Measurements from ENCODE around the gene DYTN.

The DYTN gene

DNA sequence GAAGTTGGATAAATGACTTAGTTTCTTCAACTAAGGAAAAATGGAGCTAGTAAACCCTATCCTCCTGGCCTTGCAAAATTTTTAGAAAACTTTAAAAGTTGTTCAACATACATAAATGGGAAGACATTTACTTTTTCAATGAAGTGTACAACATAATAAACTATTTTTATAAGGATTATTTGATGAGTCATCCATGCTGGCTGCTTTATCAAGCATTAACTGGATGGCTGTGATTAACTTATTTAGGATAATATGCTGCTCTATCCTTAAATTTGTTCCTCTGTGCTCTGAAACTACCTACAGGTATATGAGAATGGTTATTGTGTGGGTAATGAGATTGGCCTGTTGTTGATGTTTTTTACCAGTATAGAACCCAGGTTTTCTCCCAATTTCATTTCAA, 21.3 kb downstream of the DYTN start:
- no peak for DNase-seq

DNA sequence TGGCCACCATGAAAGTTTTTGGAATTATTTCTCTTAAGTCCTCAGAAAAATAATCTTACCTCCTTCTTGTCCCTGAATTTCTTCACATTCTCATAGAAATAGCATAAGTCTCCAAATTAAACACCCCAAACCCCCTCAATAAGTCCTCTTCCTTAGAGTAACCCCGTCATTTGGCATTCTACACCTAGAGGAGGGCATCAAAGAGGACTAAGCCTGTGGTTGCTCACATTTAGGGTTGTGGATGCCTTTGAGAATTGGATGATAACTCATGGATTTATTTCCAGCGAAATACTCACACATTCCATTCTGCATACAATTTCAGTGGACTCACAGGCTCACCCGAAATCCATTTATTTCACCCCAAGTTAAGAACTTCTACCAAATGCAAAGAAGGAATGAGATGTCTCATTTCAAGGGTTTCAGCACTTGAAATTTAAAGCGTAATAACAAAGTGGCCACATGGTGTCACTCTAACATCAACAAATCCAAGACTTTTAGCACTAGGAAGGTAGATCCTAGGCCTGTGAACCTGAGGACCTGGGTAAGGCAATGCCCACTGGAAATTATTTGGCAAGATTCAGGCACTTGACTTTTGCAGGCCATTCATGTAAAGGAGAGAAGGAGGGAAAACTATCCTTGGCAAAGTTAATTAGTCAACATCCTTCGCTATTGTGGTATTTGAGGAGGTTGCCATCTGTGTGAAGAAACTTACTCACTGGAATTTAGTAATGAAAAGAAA, 24.6 kb downstream of the DYTN start:
- DNase-seq = peak; percentile 62

DNA sequence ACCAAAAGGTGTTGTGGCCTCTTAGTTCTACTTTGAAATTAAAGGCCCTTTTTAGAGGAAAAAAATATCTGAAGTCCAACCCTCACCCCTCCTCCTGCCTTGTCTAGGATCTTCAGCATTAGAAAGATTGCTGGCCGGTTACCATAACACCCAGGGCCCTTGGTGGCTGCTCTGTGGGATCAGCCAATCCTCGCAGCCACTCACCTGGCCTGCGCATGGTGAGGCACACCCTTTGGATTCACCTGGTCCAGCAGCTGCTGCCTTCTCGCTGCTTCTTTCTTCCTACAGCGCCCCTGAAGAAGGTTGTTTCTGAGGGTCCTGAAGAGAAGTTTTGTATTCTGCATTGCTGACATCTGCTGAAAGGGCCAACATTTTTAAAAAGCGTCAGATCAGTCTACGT, 25.2 kb downstream of the DYTN start:
- DNase-seq = no peak

DNA sequence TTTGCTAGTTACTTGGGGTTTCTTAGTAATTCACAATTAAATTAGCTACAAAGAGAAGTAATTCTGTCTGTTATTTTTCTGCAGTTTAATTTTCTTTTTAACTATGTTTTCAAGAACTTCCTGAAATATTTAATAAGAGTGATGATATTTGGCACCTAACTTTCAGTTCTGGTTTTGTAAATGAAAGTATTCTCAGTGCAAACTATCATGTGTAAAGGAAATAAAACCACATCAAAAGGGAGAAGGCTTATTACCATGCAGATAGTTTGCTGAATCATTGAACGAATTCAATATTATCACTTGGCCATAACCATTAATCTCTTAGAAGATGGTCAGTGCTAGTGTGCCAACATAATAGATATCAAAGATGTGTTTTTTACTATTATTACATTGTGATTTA, 29.2 kb downstream of the DYTN start:
- DNase-seq = no peak

DNA sequence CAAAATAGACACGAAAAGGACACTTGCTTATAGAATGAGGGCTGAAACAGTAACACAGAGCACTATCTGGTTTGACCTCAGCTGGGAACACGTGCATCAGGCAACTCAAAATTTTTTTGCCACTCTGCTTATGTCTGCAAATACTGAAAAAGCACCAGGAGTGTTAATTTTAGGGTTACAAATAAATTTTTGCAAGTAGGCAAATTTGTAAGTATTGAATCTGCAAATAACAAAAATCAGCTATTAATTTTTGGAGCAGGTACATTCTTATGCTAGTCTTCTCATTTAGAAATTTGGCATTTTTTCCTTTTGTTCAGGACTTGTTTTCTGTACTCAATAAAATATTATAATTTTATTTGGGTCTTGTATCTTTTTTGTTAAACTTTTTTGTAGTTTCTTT, 29.7 kb downstream of the DYTN start:
- DNase-seq = no peak

DNA sequence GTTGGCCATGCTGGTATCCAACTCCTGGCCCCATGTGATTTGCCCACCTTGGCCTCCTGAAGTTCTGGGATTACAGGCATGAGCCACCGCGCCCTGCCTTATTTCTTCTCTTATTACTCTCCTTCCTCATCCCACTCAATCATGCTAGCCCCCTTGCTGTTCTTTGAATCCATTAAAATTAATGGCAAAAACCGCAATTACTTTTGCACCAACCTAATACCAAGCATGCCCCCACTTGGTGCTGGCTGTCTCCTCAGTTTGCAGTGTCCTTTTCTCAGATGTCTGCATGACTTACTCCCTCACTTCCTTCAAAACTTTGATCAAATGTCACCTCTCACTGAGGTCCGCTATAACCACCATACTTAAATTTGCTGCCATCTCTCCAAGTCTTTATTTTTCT, 34.6 kb downstream of the DYTN start:
- DNase-seq = no peak

DNA sequence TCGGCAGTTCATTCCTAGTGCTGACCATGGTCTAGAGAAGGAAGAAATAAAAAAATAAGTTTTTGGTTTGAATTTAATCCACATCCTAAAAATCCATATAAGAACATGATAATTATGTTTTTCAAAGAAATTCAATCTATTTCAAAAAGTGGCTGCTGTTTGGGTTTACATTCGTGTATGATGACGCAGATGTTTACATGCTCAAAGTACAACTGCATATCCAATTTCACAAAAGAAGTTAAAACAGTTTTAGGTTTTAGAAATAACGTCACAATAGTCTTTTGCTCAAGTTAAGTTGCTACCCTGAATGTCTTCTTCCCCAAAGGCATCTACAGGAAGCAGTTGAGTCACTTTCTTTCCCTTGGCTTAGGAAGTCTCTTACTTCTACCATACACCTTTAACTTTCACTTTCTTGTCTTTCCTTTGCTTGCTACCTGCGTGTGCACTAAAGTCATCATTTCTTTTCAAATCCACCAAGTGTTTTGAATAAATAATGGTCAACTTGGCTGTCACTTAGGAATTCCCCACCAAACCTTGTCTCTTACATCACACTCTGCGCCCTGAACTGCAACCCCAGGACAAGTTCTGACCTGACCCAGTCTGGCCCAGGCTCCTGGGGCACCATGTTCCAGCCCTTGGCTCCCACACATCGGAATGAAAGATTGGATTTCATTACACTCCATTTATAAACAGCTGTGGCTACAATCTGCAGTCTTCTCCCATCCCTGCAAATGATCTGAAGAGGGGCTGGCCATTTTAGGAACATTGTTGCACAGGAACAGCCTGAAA, 47.5 kb downstream of the DYTN start:
- no peak for DNase-seq

DNA sequence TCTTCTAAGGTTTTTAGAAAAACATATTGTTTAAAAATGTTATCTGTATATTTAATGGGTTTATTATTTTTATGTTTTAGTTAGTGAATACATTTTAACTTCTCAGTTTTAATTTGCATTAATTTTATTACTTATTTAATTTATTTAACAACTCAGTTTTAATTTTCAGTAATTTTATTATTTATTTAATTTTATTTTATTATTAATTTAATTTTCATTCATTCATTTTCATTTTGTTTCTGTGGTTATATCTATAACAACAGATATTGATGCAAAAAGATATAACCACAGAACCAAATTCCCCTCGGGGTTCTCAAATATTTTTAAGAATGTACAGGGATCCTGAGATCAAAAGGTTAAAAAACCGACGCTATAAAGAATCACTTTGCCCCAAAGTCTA, 52.9 kb downstream of the DYTN start:
- no peak for DNase-seq

DNA sequence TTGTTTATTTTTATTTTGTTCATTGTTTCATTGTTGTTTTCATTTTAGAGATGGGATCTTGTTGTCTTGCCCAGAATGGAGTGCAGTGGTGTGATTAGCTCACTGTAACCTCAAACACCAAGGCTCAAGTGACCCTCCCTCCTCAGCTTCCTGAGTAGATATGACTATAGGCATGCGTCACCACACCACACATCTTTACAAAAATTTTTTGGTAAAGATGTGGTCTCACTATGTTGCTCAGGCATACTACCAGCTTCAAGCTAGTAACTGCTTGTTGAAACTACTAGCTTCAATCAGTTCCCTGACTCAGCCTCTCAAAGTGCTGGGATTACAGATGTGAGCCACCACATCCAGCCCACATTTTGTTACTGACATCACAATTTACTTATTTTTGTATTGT, 61.1 kb downstream of the DYTN start:
- DNase-seq = no peak

DNA sequence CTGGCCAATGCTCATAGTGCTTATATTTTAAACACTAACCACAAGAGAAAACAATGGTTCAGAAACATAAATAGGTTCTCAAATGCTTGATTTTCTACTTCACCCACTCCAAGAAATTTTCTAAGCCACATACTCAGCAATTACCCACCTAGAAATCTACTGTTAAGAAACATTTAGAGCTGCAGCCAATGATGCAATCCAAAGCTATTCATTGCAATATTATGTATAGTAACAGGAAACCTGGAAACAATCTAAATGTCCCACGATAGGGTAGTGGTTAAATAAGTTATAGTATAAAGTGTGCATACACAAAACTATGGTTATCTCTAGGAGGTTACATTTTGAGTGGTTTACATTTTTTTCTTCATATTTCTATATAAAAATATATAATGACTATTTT, 70.2 kb downstream of the DYTN start:
- no peak for DNase-seq

DNA sequence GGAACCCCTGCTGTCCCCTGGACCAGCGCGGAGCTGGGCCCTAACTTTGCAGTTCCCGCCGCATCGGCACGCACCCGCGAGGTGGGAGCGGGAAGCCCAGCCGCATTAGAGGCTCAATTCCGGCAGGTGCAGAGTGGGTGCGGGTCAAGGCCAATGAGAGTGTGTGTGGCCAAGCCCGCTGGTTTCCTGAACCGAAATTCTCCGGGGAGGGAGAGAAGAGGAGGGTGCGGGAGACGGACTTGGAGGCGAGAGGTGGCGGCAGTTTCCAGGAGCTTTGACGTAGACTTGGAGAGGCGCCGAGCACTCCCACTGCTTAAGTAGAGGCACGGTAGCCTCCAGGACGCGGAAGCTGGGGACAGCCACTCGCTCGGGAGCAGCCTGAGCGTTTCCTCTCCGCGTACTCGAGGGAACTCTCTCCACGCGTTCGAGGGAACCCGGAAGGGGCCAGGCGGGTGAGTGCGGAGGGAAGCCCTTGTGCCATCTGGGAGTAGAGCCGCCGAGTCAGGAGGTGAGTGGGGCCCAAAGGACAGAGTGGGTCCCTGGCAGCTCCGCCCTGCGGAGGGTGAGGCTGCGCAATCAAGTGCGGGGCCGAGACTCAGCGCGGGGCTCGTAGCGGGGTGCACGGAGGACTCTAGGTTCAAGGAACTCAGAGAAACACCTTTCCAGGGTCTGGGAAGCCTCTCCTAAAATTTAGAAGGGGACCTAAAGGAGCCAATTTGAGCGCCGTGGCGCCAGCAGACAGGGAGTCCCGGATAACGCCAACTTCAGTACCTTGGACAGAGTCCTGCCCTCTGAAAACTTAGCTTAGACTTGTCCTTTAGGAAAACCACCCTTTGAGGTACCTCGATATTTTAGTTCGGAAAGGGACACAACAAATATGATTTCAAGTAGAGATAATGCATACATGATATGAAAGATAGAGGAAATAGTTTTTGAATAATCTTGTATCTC, 75.8 kb downstream of the DYTN start, which contains the start of gene FAM237A:
Gene FAM237A, plus strand, starts transcription at position 413 of the 951 bp plus-strand sequence. CDS start 1,750 bp downstream, outside the sequence.
- no peak for DNase-seq

DNA sequence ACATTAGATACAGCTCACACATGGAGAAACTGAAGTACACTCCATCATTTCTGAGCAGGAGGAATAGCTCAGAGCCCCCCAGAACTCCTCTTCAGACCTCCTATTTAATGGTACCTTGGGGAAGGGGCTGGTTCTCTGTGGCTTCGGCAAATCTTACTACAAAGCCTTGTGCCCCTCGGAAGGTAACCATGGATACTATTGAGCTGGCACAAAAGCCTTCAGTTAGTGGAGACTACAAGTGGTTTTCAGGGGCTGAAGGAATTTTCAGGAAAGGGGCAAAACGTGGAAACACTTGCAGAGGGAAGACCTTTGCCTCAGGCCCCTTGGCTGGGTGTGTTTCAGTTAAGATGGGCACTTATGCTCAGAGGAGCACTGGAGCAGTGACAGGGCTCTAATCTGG, 77.0 kb downstream of the DYTN start:
- no peak for DNase-seq

DNA sequence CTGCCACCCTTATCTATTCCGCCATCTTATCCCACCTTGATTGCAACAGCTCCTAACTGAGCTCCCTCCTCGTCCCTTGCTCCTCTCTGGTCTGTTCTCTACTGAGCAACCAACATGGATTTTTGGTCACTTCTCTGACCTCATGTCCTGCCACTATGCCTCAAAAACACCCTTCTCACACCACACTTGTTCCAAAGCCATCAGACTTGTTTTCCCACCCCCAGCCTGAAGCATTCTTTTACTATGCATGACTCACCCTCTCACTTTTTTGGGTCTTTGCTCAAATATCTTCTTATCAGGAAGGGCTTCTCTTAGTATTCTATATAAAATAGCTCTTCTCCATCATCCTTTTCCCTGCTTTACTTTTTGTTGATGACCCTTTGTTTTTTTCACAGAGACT, 78.6 kb downstream of the DYTN start:
- no peak for DNase-seq

DNA sequence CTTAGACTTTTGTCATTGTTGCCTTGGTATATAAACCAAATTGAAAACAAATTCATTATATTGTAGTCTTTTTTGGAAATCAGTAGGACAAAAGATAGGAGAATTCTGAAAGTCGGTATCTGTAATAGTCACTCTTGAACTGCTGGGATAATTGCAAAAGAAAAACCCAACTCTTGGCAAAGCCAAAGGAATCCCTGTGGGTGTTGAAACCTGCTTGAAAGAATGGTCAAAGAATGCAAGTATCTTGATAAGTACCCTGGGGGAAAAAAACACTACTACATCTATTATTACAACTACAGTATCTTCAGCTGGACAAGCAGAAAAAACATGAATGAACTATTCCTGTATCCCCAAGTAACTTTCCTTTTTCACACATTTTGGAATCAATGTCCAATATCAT, 83.2 kb downstream of the DYTN start:
- DNase-seq = no peak

DNA sequence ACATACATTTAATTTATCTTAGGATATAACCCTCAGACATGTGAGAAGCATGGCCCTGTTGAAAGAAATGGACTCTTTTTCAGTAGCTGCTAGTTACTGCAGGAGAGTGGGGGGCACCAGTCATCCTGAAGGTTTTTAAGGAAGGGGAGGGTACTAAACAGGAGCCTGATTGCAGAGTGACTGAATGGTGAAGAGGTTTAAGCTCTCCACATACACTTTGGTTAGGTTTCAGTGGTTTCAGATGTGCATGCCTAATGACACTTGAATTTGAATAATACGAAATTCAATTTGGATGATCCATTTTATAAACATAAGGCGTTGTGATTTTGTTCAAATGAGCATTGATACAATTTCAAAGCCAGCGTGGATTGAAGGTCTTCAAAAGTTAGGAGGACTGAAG, 86.9 kb downstream of the DYTN start:
- no peak for DNase-seq

DNA sequence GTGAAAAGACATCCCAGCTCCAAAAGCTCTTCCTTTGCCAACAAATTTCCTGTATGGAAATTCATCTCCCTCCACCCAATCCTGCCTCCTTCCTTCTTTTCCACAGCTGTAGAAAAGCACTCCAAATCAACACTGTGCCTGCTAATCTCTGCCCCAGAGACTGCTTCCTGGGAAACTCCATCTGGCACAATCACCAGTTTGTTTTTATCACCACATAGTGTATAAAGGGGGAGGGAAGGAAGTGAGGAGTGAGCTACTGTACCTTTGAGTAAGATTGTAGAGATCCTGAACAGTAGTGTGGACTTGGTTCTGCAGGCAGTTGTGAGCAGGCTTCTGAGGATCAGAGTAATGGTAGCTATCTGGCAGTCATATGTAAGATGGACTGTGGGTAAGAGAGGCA, 90.6 kb downstream of the DYTN start:
- DNase-seq = peak; percentile 71

DNA sequence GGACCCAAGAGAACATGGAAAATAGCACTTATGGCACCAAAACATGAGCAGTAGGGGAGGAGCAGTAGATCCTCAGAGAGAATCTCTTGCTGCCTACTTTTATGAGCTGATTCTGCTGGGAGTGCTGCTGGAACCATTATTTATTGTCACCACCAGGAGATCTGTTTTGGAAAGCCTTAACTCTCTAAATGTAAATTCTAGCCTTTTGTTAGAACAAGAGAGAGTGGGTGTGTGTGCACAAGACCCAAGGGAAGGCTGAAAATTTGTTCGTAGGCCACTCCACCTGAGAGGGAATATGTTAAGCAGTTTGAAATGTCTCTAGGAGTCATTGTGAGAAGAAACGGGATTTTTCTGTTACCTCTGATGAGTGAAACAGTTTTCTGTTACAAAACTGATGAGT, 92.1 kb downstream of the DYTN start:
- no peak for DNase-seq

DNA sequence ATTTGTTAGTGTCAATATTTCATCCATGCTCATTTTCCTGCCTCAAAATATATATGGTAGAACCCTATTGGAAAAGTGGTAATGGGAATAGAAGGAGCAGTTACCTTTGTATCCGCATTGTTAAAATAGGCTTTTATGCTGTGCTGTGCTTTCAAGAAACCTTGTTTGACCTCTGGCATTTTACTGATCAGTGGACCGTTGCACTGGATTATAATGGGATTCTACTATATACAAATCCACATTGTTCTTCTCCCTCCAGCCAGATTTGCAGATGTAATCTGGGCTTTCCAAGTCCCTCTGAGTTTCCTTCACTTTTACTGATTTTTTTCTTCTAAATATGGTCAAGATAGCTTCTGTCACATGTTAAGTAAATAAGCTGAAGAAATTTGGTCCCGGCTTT, 99.2 kb downstream of the DYTN start:
- DNase-seq = no peak

DNA sequence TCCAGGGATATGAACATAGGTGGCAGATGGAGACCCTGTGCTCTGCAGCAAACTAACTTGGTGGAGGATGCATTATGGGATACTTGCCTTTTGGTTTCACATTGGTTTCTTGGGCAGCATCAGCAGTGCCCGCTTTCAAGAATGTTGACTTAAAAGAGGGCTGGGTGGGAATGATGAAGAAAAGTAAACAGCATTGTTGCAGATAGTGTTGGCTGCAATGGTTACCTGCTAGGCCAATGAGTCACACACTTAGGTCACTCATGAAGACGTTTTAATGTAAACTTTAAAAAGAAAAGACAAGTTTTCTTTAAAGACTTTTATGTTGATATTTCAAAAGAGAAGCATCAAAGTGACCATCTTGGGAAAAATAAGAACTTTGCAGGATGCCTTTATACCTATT, 102.0 kb downstream of the DYTN start:
- DNase-seq = no peak

DNA sequence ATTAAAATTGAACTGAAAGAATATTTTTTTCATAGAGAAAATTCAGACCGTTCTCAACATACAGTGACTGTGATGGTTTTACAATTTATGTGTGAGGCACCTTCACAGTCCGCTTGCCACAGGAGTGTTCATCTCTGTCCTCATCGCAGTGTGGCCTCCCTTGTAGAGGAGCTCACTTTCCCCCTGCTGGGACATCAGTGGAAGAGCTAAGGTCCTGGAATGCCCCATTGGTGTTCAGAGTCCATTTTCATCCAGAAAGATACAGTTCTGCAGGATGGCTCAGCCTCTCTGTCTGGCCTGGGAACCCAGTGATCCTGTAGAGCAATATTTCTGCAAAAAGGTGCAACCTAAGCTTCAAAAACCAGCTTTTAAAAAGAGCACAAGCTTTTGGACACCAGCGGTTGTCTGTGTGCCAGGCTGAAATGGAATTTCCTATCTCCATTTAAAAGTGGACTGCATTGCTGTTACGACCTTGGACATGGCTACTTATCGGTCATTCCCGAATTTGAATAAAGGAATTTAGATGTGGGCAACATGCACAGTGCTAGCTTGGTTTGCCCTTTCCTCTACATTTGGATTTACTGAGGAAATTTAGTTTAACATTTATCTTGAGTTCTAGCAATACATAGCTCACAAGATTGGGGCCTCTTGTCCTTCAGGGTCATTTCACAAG, 102.6 kb downstream of the DYTN start:
- no peak for DNase-seq

DNA sequence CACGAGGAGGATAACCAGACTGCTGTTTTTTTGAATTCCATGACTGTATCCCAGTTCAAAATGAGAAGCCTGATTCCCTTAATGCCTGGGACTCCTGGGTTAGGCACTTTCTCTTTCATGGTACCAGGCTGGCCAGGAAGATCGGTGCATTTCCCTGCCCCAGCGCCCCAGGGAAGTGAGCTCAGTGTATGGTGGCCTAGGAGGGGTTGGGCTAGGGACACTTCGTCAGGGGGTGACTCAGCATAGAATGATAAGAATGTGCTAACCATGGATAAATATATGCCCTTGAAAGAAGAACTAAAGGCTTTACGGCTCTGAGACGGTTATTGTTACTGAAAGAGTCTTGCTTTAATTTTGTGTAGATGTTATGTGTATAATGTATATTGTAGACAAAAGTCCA, 103.4 kb downstream of the DYTN start:
- DNase-seq = no peak

DNA sequence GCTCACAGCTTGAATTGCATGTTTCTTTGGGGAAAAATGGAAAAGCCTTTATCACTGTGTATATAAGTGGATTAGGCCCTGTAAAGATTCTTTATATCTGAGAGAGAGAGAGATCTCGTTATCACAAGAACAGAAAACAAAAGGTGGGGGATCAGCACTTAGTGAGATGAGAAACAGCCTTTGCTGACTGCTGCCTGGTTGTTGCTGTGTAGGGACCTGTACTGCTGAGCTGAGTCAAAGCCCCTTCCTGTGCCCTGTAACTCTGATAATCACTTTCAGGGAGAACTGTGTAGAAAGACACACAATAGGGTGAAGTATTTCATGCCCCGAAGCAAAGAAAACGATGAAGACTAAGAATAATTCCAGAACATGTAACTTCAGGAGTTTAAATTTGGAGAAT, 106.5 kb downstream of the DYTN start:
- no peak for DNase-seq

DNA sequence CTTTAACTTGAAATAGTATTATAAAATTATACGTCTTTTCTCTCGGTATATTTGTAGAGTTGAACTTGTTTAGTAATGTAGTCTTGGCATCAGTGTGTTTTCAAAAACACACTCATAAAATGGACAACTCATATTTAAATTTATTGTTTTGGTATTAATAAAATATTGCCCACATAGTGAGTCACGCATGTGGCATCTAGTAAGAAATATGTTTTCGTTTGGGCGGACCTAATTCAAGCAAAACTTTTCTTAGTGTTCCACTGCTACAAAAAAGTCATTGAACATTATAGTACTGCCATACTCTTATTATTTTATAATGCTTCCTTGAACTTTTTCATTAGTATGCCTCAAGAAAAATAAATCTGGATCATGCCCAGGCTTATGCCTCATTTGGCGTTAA, 107.0 kb downstream of the DYTN start:
- DNase-seq = no peak
